IMR-90 (cell line): Measurements from ENCODE around the gene NTN4. TPM values are rescaled to one million over a fixed set of nuclear protein-coding genes. Genes with fewer than 3 reads are reported as not detected.

Source experiments
- ATAC-seq: fragments of 200-7000 bp; cut with Tn5 transposase; 2 replicates; pipeline ENCODE4 v1.9.1; 2020; ENCODE audit warnings: low read depth, mild to moderate bottlenecking, moderate library complexity
- BruUV-seq: library from RNA; stranded (reverse); fragments of 400-500 nt; replicated peaks from 2 replicates; lab custom pipeline; 2021; lab: Mats Ljungman, UMichigan
- CTCF ChIA-PET: fragments of 300-600 bp; formaldehyde crosslinking; extraction: SDS; loops from one replicate; lab custom pipeline; 2021; ENCODE audit warnings: antibody characterized with exemption; lab: Yijun Ruan, JAX
- POLR2A ChIA-PET: fragments of 300-600 bp; sonication (Branson Sonifier 250); formaldehyde crosslinking; loops from one replicate; lab custom pipeline; 2022; ENCODE audit warnings: antibody characterized with exemption; ENCODE audit not compliant: unreplicated experiment; lab: Charles Lee
- DNase-seq: peaks from one replicate; pipeline ENCODE4 v3.0.0; 2013
- H2AFZ ChIP-seq: replicated peaks from 2 replicates; pipeline ENCODE3; 2013; ENCODE audit warnings: low read length, mild to moderate bottlenecking; ENCODE audit not compliant: poor library complexity
- H2AK5ac ChIP-seq: 2 replicates; pipeline ENCODE4 v1.6.1; 2013; ENCODE audit warnings: low read depth, low read length, inconsistent platforms
- H2AK9ac ChIP-seq: replicated peaks from 2 replicates; pipeline ENCODE3; 2013; ENCODE audit warnings: mild to moderate bottlenecking, low read depth, low read length, moderate library complexity; ENCODE audit not compliant: poor library complexity
- H2BK120ac ChIP-seq: 2 replicates; pipeline ENCODE4 v1.6.1; 2013; ENCODE audit warnings: low read depth, low read length, inconsistent platforms
- H2BK15ac ChIP-seq: 3 replicates; pipeline ENCODE4 v1.6.1; 2013; ENCODE audit warnings: low read depth, low read length, inconsistent platforms
- H2BK20ac ChIP-seq: 2 replicates; pipeline ENCODE4 v1.6.1; 2013; ENCODE audit warnings: low read depth, mild to moderate bottlenecking, inconsistent platforms, low read length, moderate library complexity
- H2BK5ac ChIP-seq: 2 replicates; pipeline ENCODE4 v1.6.1; 2013; ENCODE audit warnings: mild to moderate bottlenecking, low read depth, low read length, inconsistent platforms; ENCODE audit not compliant: poor library complexity, severe bottlenecking
- H3K14ac ChIP-seq: replicated peaks from 2 replicates; pipeline ENCODE4 v1.6.1; 2013; ENCODE audit warnings: low read depth, low read length, inconsistent platforms
- H3K18ac ChIP-seq: 2 replicates; pipeline ENCODE4 v1.6.1; 2013; ENCODE audit warnings: low read depth, low read length, control low read depth
- H3K23ac ChIP-seq: 2 replicates; pipeline ENCODE4 v1.6.1; 2013; ENCODE audit warnings: low read depth, low read length, inconsistent platforms
- H3K27ac ChIP-seq: 2 replicates; pipeline ENCODE4 v1.5.1; 2013; ENCODE audit warnings: mild to moderate bottlenecking, control low read depth, low read length; ENCODE audit not compliant: insufficient read depth
- H3K27me3 ChIP-seq: 2 replicates; pipeline ENCODE4 v1.6.1; 2013; ENCODE audit warnings: low read length; ENCODE audit not compliant: control insufficient read depth, insufficient read depth
- H3K36me3 ChIP-seq: 2 replicates; pipeline ENCODE4 v1.6.1; 2013; ENCODE audit warnings: low read length, mixed read lengths; ENCODE audit not compliant: control insufficient read depth, insufficient read depth
- H3K4ac ChIP-seq: 2 replicates; pipeline ENCODE4 v1.6.1; 2013; ENCODE audit warnings: low read depth, low read length, inconsistent platforms
- H3K4me1 ChIP-seq: 2 replicates; pipeline ENCODE4 v1.6.1; 2013; ENCODE audit warnings: low read length, mixed read lengths; ENCODE audit not compliant: control insufficient read depth, insufficient read depth
- H3K4me2 ChIP-seq: 2 replicates; pipeline ENCODE4 v1.6.1; 2013; ENCODE audit warnings: low read depth, mild to moderate bottlenecking, control low read depth, low read length, moderate library complexity
- H3K4me3 ChIP-seq: 2 replicates; pipeline ENCODE4 v1.5.1; 2013; ENCODE audit warnings: low read depth, mild to moderate bottlenecking, control low read depth, low read length, moderate library complexity; ENCODE audit not compliant: insufficient read depth
- H3K56ac ChIP-seq: 2 replicates; pipeline ENCODE4 v1.6.1; 2013; ENCODE audit warnings: low read length, inconsistent platforms; ENCODE audit not compliant: insufficient read depth; ENCODE audit errors: extremely low read depth
- H3K79me1 ChIP-seq, 2 experiments: 2 replicates each; pipeline ENCODE4 v1.6.1; 2013; ENCODE audit warnings: low read length in 2 of 2, inconsistent platforms in 1 of 2, low read depth in 1 of 2
- H3K9ac ChIP-seq: 2 replicates; pipeline ENCODE4 v1.6.1; 2013; ENCODE audit warnings: low read depth, low read length, control low read depth
- H3K9me1 ChIP-seq: 2 replicates; pipeline ENCODE4 v1.6.1; 2013; ENCODE audit warnings: low read length, inconsistent platforms; ENCODE audit not compliant: insufficient read depth
- H3K9me3 ChIP-seq: 2 replicates; pipeline ENCODE4 v1.6.1; 2013; ENCODE audit warnings: low read length; ENCODE audit not compliant: control insufficient read depth, insufficient read depth
- H4K20me1 ChIP-seq: 2 replicates; pipeline ENCODE4 v1.6.1; 2013; ENCODE audit warnings: low read length, inconsistent platforms; ENCODE audit not compliant: insufficient read depth
- H4K5ac ChIP-seq: 2 replicates; pipeline ENCODE4 v1.6.1; 2013; ENCODE audit warnings: mild to moderate bottlenecking, low read depth, low read length, control low read depth
- H4K8ac ChIP-seq, 2 experiments: 2 replicates each; pipeline ENCODE4 v1.6.1; 2013; ENCODE audit warnings: low read depth in 2 of 2, low read length in 2 of 2, control low read depth in 1 of 2, inconsistent platforms in 1 of 2
- H4K91ac ChIP-seq: 2 replicates; pipeline ENCODE4 v1.6.1; 2013; ENCODE audit warnings: low read depth, low read length, inconsistent platforms; ENCODE audit not compliant: insufficient read depth
- BHLHE40 ChIP-seq: fragments of 150-350 bp; IDR thresholded peaks from 2 replicates; pipeline ENCODE4 v1.6.1; 2016; ENCODE audit warnings: mild to moderate bottlenecking, low read depth, low read length
- CEBPB ChIP-seq: IDR thresholded peaks from 2 replicates; pipeline ENCODE4 v1.6.1; 2012; ENCODE audit warnings: low read depth, low read length, improper control_type of control experiment
- CHD1 ChIP-seq: IDR thresholded peaks from 2 replicates; pipeline ENCODE4 v1.6.1; 2012; ENCODE audit warnings: low read depth, low read length, improper control_type of control experiment
- FOS ChIP-seq: fragments of 150-350 bp; IDR thresholded peaks from 2 replicates; pipeline ENCODE4 v1.6.1; 2016; ENCODE audit warnings: low read depth, low read length
- MAFK ChIP-seq: IDR thresholded peaks from 2 replicates; pipeline ENCODE4 v1.6.1; 2012; ENCODE audit warnings: low read depth, low read length, improper control_type of control experiment
- MAZ ChIP-seq: IDR thresholded peaks from 2 replicates; pipeline ENCODE4 v1.6.1; 2012; ENCODE audit warnings: low read depth, mild to moderate bottlenecking, low read length, improper control_type of control experiment, moderate library complexity, borderline replicate concordance
- MXI1 ChIP-seq: IDR thresholded peaks from 2 replicates; pipeline ENCODE4 v1.6.1; 2012; ENCODE audit warnings: low read depth, mild to moderate bottlenecking, low read length, moderate library complexity, borderline replicate concordance
- NFE2L2 ChIP-seq: fragments of 150-350 bp; IDR thresholded peaks from 2 replicates; pipeline ENCODE4 v1.6.1; 2016; ENCODE audit warnings: low read depth, mild to moderate bottlenecking, low read length
- POLR2A ChIP-seq: IDR thresholded peaks from 2 replicates; pipeline ENCODE4 v1.6.1; 2012; ENCODE audit warnings: mild to moderate bottlenecking, low read depth, low read length
- RAD21 ChIP-seq: IDR thresholded peaks from 2 replicates; pipeline ENCODE4 v1.6.1; 2012; ENCODE audit warnings: low read length, improper control_type of control experiment
- RCOR1 ChIP-seq: IDR thresholded peaks from 2 replicates; pipeline ENCODE4 v1.6.1; 2012; ENCODE audit warnings: mild to moderate bottlenecking, low read length, improper control_type of control experiment; ENCODE audit not compliant: insufficient replicate concordance
- SMC3 ChIP-seq: fragments of 150-350 bp; IDR thresholded peaks from 2 replicates; pipeline ENCODE4 v1.6.1; 2016; ENCODE audit warnings: low read depth, mild to moderate bottlenecking, antibody characterized with exemption, low read length, moderate library complexity
- WGBS, 2 experiments: methylation state at CpG; one replicate each; pipeline versions ENCODE4 v1.1.5 to v1.1.7; 2013; ENCODE audit warnings: missing lambda C conversion rate in 2 of 2; ENCODE audit not compliant: insufficient read length in 1 of 2; ENCODE audit errors: extremely low coverage in 2 of 2; 5-methylcytosine and 5-hydroxymethylcytosine counted together
- dilution Hi-C: fragments of 300-500 bp; cut with HindIII; formaldehyde crosslinking; loops from one replicate; pipeline ENCODE4 v1.14.3; 2018; ENCODE audit warnings: low sequenced_read_pairs; ENCODE audit not compliant: unreplicated experiment
- in situ Hi-C: fragments of 300-500 bp; cut with MboI; formaldehyde crosslinking; loops from 3 replicates; pipeline ENCODE4 v1.14.3; 2019; ENCODE audit warnings: low sequenced_read_pairs, inconsistent platforms, mixed read lengths
- intact Hi-C: fragments of 100-400 bp; cut with micrococcal nuclease; formaldehyde crosslinking; loops from 2 replicates; pipeline ENCODE4 v1.10.0; 2022
- polyA plus RNA-seq, 3 experiments: library from polyadenylated mRNA; depleted of rRNA; stranded (reverse); fragments of >200 nt; gene quantifications; 2 replicates each; pipeline ENCODE4 v1.2.3, GENCODE V29; 2012; ENCODE audit warnings: low replicate concordance in 1 of 3
- total RNA-seq: library from RNA; depleted of rRNA; stranded (reverse); fragments of >200 nt; gene quantifications from 2 replicates; pipeline ENCODE4 v1.2.3, GENCODE V29; 2012
- TF ChIP-seq, protein P1 (sequence below): fragments of 150-350 bp; IDR thresholded peaks from 2 replicates; pipeline ENCODE4 v1.6.1; 2017; ENCODE audit warnings: mild to moderate bottlenecking, antibody characterized with exemption, low read length, low read depth
- TF ChIP-seq, protein P2 (sequence below): fragments of 150-350 bp; IDR thresholded peaks from 2 replicates; pipeline ENCODE4 v1.6.1; 2016; ENCODE audit warnings: low read depth, mild to moderate bottlenecking, low read length, moderate library complexity, borderline replicate concordance

NTN4 gene
- total and polyA plus RNA-seq, 2 of the 4 experiments (the other 2 are of a cell fraction) = 54.6 to 56.6 TPM

DNA sequence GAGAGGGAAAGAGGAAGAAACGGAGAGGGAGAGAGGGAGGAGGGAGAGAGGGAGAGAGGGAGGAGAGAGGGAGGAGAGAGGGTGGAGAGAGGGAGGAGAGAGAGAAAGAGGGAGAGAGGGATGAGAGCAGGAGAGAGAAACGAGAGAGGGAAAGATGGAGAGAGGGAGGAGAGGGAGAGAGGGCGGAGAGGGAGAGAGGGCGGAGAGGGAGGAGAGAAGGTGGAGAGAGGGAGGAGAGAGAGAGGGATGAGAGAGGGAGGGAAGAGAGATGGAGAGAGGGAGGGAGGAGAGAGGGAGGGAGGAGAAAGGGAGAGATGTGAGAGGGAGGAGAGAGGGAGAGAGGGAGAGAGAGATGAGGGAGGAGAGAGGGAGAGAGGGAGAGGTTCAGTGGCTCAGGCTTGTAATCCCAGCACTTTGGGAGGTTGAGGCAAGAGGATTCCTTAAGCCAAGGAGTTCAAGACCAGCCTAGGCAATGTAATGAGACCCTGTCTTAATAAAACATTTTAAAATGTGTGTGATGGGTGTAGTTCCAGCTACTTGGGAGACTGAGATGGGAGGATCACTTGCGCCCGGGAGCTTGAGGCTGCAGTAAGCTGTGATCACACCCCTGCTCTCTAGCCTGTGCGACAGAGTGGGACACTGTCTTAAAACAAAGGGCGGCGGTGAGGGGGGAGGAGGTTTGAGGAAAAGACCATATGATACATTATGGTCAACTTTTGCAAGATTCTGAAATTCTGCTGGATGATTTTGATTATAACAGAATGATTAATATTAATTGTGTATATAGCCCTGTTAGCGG is 46.9 kb upstream of the NTN4 start:
- WGBS, 2 experiments = 31 to 38% methylated on average over 1 to 4 of the region's 10 CpGs
- peak overlapping the region; percentile 51 for H2AK5ac ChIP-seq
- ATAC-seq (peak; percentile 41), DNase-seq (no peak)
- no peak overlapping the region for H2AK9ac ChIP-seq
- peak overlapping the region; percentile 19; the same call in 1 of the 2 replicates for H3K9ac ChIP-seq
- no peaks in the 10 kb centered on the region for H3K36me3 ChIP-seq
- BruUV-seq = no TSS peak
- H4K20me1 ChIP-seq = no peaks in the 10 kb centered on the region
- H3K27me3 ChIP-seq = peaks cover 3% of the 10 kb centered on the region; the same call in 1 of the 2 replicates
- dilution Hi-C loops (no loop called here), in situ Hi-C loops (no loop called here), intact Hi-C loops (loop anchor here (10.0 kb wide), 1 partner anchor 1283 kb away; no protein-coding TSS in a partner anchor)
- peak overlapping the region; percentile 44 for H2BK120ac ChIP-seq
- H3K14ac ChIP-seq = peak overlapping the region; percentile 34; the same call in 1 of the 2 replicates
- no peak overlapping the region; the same call in 1 of the 2 replicates for H3K4me3 ChIP-seq
- peak overlapping the region; percentile 83; the same call in 2 of the 3 replicates for H2BK15ac ChIP-seq
- H3K4me2 ChIP-seq = peak overlapping the region; percentile 51; the same call in 1 of the 2 replicates
- H2AFZ ChIP-seq = peak overlapping the region; percentile 70
- peaks cover 5% of the 10 kb centered on the region for H3K9me1 ChIP-seq
- peak overlapping the region; percentile 45; the same call in 1 of the 2 replicates for H3K27ac ChIP-seq
- H3K18ac ChIP-seq = peak overlapping the region; percentile 54; the same call in 1 of the 2 replicates
- no peaks in the 10 kb centered on the region for H3K79me1 ChIP-seq
- H3K9me3 ChIP-seq = no peaks in the 10 kb centered on the region
- ChIA-PET CTCF (interaction anchor here (0.8 kb wide), 1 partner anchor 11 kb away, joined by 5 read pairs; no protein-coding TSS in a partner anchor), POLR2A (no interaction called here)
- H3K23ac ChIP-seq = no peak overlapping the region
- H4K8ac ChIP-seq = peak overlapping the region in 1 of 2 experiments; percentile 29; a peak in 1 of 4 replicates
- no peak overlapping the region for H3K56ac ChIP-seq
- H2BK5ac ChIP-seq = no peak overlapping the region
- peak overlapping the region; percentile 48 for H3K4ac ChIP-seq
- no peak overlapping the region for H4K91ac ChIP-seq
- H4K5ac ChIP-seq = peak overlapping the region; percentile 64; the same call in 1 of the 2 replicates
- H3K4me1 ChIP-seq = peaks cover 8% of the 10 kb centered on the region; the same call in 1 of the 2 replicates
- H2BK20ac ChIP-seq = peak overlapping the region; percentile 67
- TF ChIP-seq CEBPB = no peak
- no peak for TF ChIP-seq MXI1
- no peak for TF ChIP-seq POLR2A
- no peak for TF ChIP-seq CHD1
- no peak for TF ChIP-seq BHLHE40
- no peak for TF ChIP-seq MAFK
- no peak for TF ChIP-seq NFE2L2
- no peak for TF ChIP-seq SMC3
- no peak for TF ChIP-seq MAZ
- TF ChIP-seq, protein P1, sequence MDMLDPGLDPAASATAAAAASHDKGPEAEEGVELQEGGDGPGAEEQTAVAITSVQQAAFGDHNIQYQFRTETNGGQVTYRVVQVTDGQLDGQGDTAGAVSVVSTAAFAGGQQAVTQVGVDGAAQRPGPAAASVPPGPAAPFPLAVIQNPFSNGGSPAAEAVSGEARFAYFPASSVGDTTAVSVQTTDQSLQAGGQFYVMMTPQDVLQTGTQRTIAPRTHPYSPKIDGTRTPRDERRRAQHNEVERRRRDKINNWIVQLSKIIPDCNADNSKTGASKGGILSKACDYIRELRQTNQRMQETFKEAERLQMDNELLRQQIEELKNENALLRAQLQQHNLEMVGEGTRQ = no peak
- no peak for TF ChIP-seq RCOR1
- no peak for TF ChIP-seq RAD21
- no peak for TF ChIP-seq FOS
- TF ChIP-seq, protein P2, sequence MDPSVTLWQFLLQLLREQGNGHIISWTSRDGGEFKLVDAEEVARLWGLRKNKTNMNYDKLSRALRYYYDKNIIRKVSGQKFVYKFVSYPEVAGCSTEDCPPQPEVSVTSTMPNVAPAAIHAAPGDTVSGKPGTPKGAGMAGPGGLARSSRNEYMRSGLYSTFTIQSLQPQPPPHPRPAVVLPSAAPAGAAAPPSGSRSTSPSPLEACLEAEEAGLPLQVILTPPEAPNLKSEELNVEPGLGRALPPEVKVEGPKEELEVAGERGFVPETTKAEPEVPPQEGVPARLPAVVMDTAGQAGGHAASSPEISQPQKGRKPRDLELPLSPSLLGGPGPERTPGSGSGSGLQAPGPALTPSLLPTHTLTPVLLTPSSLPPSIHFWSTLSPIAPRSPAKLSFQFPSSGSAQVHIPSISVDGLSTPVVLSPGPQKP = no peak
